HepG2 (cell line): ENCODE results near the gene SDC4. TPM values are rescaled to one million over a fixed set of nuclear protein-coding genes. Genes with fewer than 3 reads are reported as not detected.

Experiments
- HCFC1 ChIP-seq: fragments of 150-350 bp; IDR thresholded peaks from 2 replicates; pipeline ENCODE4 v1.6.1; 2014; ENCODE audit warnings: low read depth, low read length
- HNF4A ChIP-seq: sonication (generic); formaldehyde crosslinking; IDR thresholded peaks from 2 replicates; pipeline ENCODE4 v1.4.0; 2020; ENCODE audit warnings: missing genetic modification reagents
- KLF13 ChIP-seq: sonication (generic); formaldehyde crosslinking; IDR thresholded peaks from 2 replicates; pipeline ENCODE4 v1.4.0; 2020; ENCODE audit warnings: mild to moderate bottlenecking, missing genetic modification reagents
- MED8 ChIP-seq: sonication (generic); formaldehyde crosslinking; IDR thresholded peaks from 2 replicates; pipeline ENCODE4 v1.8.1; 2023; ENCODE audit warnings: mild to moderate bottlenecking, missing genetic modification reagents; ENCODE audit not compliant: insufficient replicate concordance
- MTA1 ChIP-seq: sonication (generic); formaldehyde crosslinking; IDR thresholded peaks from 2 replicates; pipeline ENCODE4 v1.4.0; 2020; ENCODE audit warnings: missing genetic modification reagents, mild to moderate bottlenecking, borderline replicate concordance
- RELA ChIP-seq: sonication (generic); formaldehyde crosslinking; IDR thresholded peaks from 2 replicates; pipeline ENCODE4 v1.4.0; 2020; ENCODE audit warnings: missing genetic modification reagents
- SMAD9 ChIP-seq: sonication (generic); formaldehyde crosslinking; IDR thresholded peaks from 2 replicates; pipeline ENCODE4 v1.5.1; 2020; ENCODE audit warnings: mild to moderate bottlenecking, missing genetic modification reagents
- SMYD3 ChIP-seq: sonication (generic); formaldehyde crosslinking; IDR thresholded peaks from 2 replicates; pipeline ENCODE4 v1.8.1; 2023; ENCODE audit warnings: mild to moderate bottlenecking, missing genetic modification reagents
- SRSF1 ChIP-seq: fragments of 200-400 bp; formaldehyde crosslinking; optimal IDR thresholded peaks from 2 replicates; pipeline ENCODE3; 2017; ENCODE audit warnings: mild to moderate bottlenecking, low read depth, low read length, moderate library complexity
- ZNF225 ChIP-seq: sonication (generic); formaldehyde crosslinking; IDR thresholded peaks from 2 replicates; pipeline ENCODE4 v1.4.0; 2020; ENCODE audit warnings: mild to moderate bottlenecking, missing genetic modification reagents
- ZNF235 ChIP-seq: sonication (generic); formaldehyde crosslinking; IDR thresholded peaks from 2 replicates; pipeline ENCODE4 v1.8.1; 2023; ENCODE audit warnings: mild to moderate bottlenecking, missing genetic modification reagents, borderline replicate concordance
- ZNF343 ChIP-seq: sonication (generic); formaldehyde crosslinking; IDR thresholded peaks from 2 replicates; pipeline ENCODE4 v1.4.0; 2020; ENCODE audit warnings: mild to moderate bottlenecking, missing genetic modification reagents
- ZNF572 ChIP-seq: sonication (generic); formaldehyde crosslinking; IDR thresholded peaks from 2 replicates; pipeline ENCODE4 v1.5.1; 2020; ENCODE audit warnings: mild to moderate bottlenecking, missing genetic modification reagents
- ZNF605 ChIP-seq: sonication (generic); formaldehyde crosslinking; IDR thresholded peaks from 2 replicates; pipeline ENCODE4 v1.8.0; 2022; ENCODE audit warnings: mild to moderate bottlenecking, missing genetic modification reagents
- ZNF883 ChIP-seq: sonication (generic); formaldehyde crosslinking; IDR thresholded peaks from 2 replicates; pipeline ENCODE4 v1.5.1; 2020; ENCODE audit warnings: mild to moderate bottlenecking, missing genetic modification reagents; ENCODE audit errors: not compliant biosample characterization
- polyA plus RNA-seq, 8 experiments: library from polyadenylated mRNA; depleted of rRNA in 3 of 8; stranded (reverse) in 7 of 8; unstranded in 1 of 8; fragments of >200 nt; fragmentation: Illumina TruSeq in 4 of 8; extraction: Trizol in 4 of 8; gene quantifications; 2 replicates each; pipeline versions ENCODE4 v1.2.1 to v1.2.3, GENCODE V29; 2011 to 2016; ENCODE audit warnings: low read depth in 4 of 8, missing spikeins in 1 of 8, mixed read lengths in 1 of 8; ENCODE audit not compliant: insufficient read depth in 1 of 8
- total RNA-seq, 5 experiments: library from RNA; depleted of rRNA; stranded (reverse); fragments of >200 nt; fragmentation: Illumina TruSeq; extraction: Trizol; gene quantifications; 2 replicates each; pipeline ENCODE4 v1.2.3, GENCODE V29; 2016; ENCODE audit warnings: low read depth in 1 of 5
- TF ChIP-seq, protein P1 (sequence below): IDR thresholded peaks from 2 replicates; pipeline ENCODE4 v1.4.0; 2020; ENCODE audit warnings: mild to moderate bottlenecking, missing genetic modification reagents
- TF ChIP-seq, protein P2 (sequence below): sonication (generic); formaldehyde crosslinking; IDR thresholded peaks from 2 replicates; pipeline ENCODE4 v1.5.1; 2020; ENCODE audit warnings: mild to moderate bottlenecking, moderate library complexity, missing genetic modification reagents
- TF ChIP-seq, protein P3 (sequence below): sonication (generic); formaldehyde crosslinking; IDR thresholded peaks from 2 replicates; pipeline ENCODE4 v1.5.0; 2020; ENCODE audit warnings: mild to moderate bottlenecking, missing genetic modification reagents, moderate library complexity
- TF ChIP-seq, protein P4 (sequence below): IDR thresholded peaks from 2 replicates; pipeline ENCODE4 v1.6.1; 2016; ENCODE audit warnings: missing compliant biosample characterization, missing genetic modification reagents, borderline replicate concordance
- TF ChIP-seq, protein P5 (sequence below): sonication (generic); formaldehyde crosslinking; IDR thresholded peaks from 2 replicates; pipeline ENCODE4 v1.8.0; 2022; ENCODE audit warnings: missing genetic modification reagents, mild to moderate bottlenecking, borderline replicate concordance

SDC4 gene
- total and polyA plus RNA-seq, 2 of the 13 experiments (the other 11 are each of a cell fraction or from before 2014, with no cell fraction given), result 49.0 to 65.1 TPM

DNA sequence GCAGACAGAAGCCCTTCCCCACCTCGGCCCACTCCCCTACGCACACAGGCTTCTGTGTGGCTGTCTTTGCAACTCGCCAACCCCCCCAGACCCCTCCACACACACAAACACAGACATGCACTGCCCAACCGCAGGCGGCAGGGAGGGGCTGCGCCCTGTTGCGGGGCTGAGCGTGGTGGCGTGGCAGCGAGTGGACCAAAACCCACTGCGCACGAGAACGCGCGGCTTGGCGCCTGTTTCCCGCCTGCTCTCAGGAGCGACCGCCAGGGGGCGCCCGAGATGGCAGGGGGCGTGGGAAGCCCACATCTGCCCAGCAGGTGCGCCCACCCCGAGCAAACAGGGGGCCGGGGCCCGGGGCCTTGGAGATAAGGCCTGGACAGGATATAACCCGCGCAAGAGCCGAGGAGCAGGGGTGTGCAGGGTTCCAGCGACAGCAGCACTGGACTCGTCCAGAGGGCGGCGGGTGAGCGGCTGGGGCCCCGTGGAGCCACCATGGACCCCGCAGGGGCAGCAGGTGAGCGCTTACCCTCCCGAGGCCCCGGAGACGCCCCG lies 41.7 kb downstream of the SDC4 start, which contains the start of gene RBPJL (continued):
- 0 out of 2 replicates have a peak, but pooled peaks have one; percentile 44 for TF ChIP-seq SMAD9 (CRISPR knock-in tag)
- 0 out of 2 replicates have a peak, but pooled peaks have one; percentile 44 for TF ChIP-seq ZNF605 (CRISPR knock-in tag)
- TF ChIP-seq, protein P1, sequence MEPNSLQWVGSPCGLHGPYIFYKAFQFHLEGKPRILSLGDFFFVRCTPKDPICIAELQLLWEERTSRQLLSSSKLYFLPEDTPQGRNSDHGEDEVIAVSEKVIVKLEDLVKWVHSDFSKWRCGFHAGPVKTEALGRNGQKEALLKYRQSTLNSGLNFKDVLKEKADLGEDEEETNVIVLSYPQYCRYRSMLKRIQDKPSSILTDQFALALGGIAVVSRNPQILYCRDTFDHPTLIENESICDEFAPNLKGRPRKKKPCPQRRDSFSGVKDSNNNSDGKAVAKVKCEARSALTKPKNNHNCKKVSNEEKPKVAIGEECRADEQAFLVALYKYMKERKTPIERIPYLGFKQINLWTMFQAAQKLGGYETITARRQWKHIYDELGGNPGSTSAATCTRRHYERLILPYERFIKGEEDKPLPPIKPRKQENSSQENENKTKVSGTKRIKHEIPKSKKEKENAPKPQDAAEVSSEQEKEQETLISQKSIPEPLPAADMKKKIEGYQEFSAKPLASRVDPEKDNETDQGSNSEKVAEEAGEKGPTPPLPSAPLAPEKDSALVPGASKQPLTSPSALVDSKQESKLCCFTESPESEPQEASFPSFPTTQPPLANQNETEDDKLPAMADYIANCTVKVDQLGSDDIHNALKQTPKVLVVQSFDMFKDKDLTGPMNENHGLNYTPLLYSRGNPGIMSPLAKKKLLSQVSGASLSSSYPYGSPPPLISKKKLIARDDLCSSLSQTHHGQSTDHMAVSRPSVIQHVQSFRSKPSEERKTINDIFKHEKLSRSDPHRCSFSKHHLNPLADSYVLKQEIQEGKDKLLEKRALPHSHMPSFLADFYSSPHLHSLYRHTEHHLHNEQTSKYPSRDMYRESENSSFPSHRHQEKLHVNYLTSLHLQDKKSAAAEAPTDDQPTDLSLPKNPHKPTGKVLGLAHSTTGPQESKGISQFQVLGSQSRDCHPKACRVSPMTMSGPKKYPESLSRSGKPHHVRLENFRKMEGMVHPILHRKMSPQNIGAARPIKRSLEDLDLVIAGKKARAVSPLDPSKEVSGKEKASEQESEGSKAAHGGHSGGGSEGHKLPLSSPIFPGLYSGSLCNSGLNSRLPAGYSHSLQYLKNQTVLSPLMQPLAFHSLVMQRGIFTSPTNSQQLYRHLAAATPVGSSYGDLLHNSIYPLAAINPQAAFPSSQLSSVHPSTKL, result 0 out of 2 replicates have a peak, but pooled peaks have one; percentile 27
- no peak for TF ChIP-seq HNF4A (CRISPR knock-in tag)
- no peak for TF ChIP-seq HCFC1
- TF ChIP-seq ZNF235 (CRISPR knock-in tag), result no peak
- peak; percentile 90; the same call in 1 of the 2 replicates for TF ChIP-seq ZNF572 (CRISPR knock-in tag)
- TF ChIP-seq ZNF225, result peak; percentile 66; the same call in 1 of the 2 replicates
- TF ChIP-seq SMYD3 (CRISPR knock-in tag), result no peak
- TF ChIP-seq, protein P2, sequence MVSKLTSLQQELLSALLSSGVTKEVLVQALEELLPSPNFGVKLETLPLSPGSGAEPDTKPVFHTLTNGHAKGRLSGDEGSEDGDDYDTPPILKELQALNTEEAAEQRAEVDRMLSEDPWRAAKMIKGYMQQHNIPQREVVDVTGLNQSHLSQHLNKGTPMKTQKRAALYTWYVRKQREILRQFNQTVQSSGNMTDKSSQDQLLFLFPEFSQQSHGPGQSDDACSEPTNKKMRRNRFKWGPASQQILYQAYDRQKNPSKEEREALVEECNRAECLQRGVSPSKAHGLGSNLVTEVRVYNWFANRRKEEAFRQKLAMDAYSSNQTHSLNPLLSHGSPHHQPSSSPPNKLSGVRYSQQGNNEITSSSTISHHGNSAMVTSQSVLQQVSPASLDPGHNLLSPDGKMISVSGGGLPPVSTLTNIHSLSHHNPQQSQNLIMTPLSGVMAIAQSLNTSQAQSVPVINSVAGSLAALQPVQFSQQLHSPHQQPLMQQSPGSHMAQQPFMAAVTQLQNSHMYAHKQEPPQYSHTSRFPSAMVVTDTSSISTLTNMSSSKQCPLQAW (CRISPR knock-in tag), result peak; percentile 69; the same call in 1 of the 2 replicates
- TF ChIP-seq, protein P3, sequence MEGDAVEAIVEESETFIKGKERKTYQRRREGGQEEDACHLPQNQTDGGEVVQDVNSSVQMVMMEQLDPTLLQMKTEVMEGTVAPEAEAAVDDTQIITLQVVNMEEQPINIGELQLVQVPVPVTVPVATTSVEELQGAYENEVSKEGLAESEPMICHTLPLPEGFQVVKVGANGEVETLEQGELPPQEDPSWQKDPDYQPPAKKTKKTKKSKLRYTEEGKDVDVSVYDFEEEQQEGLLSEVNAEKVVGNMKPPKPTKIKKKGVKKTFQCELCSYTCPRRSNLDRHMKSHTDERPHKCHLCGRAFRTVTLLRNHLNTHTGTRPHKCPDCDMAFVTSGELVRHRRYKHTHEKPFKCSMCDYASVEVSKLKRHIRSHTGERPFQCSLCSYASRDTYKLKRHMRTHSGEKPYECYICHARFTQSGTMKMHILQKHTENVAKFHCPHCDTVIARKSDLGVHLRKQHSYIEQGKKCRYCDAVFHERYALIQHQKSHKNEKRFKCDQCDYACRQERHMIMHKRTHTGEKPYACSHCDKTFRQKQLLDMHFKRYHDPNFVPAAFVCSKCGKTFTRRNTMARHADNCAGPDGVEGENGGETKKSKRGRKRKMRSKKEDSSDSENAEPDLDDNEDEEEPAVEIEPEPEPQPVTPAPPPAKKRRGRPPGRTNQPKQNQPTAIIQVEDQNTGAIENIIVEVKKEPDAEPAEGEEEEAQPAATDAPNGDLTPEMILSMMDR (CRISPR knock-in tag), result peak; percentile 98
- TF ChIP-seq SRSF1, result peak; percentile 35
- TF ChIP-seq KLF13, result peak; percentile 39; the same call in 1 of the 2 replicates
- TF ChIP-seq RELA (CRISPR knock-in tag), result 0 out of 2 replicates have a peak, but pooled peaks have one; percentile 24
- TF ChIP-seq, protein P4, sequence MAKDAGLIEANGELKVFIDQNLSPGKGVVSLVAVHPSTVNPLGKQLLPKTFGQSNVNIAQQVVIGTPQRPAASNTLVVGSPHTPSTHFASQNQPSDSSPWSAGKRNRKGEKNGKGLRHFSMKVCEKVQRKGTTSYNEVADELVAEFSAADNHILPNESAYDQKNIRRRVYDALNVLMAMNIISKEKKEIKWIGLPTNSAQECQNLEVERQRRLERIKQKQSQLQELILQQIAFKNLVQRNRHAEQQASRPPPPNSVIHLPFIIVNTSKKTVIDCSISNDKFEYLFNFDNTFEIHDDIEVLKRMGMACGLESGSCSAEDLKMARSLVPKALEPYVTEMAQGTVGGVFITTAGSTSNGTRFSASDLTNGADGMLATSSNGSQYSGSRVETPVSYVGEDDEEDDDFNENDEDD, result peak; percentile 90; the same call in 1 of the 2 replicates
- TF ChIP-seq, protein P5, sequence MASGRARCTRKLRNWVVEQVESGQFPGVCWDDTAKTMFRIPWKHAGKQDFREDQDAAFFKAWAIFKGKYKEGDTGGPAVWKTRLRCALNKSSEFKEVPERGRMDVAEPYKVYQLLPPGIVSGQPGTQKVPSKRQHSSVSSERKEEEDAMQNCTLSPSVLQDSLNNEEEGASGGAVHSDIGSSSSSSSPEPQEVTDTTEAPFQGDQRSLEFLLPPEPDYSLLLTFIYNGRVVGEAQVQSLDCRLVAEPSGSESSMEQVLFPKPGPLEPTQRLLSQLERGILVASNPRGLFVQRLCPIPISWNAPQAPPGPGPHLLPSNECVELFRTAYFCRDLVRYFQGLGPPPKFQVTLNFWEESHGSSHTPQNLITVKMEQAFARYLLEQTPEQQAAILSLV (CRISPR knock-in tag), result 0 out of 2 replicates have a peak, but pooled peaks have one; percentile 64
- TF ChIP-seq ZNF883 (CRISPR knock-in tag), result peak; percentile 71
- TF ChIP-seq ZNF343 (CRISPR knock-in tag), result no peak
- TF ChIP-seq MED8 (CRISPR knock-in tag), result peak; percentile 63
- TF ChIP-seq MTA1 (CRISPR knock-in tag), result peak; percentile 85; the same call in 1 of the 2 replicates
